BE2C (cell line): ENCODE measurements around the gene ABCA8.

Source experiments
- DNase-seq: peaks from one replicate; pipeline ENCODE4 v3.0.0-alpha.2; 2020
- H3K27me3 ChIP-seq: fragments of 250-450 bp; sonication (Bioruptor Pico); 2 replicates; pipeline ENCODE4 v1.5.1; 2020; ENCODE audit warnings: mild to moderate bottlenecking
- H3K36me3 ChIP-seq: fragments of 250-450 bp; sonication (Bioruptor Pico); 2 replicates; pipeline ENCODE4 v1.5.1; 2020; ENCODE audit warnings: mild to moderate bottlenecking
- H3K4me1 ChIP-seq: fragments of 250-450 bp; sonication (Bioruptor Pico); 2 replicates; pipeline ENCODE4 v1.5.1; 2020
- H3K4me3 ChIP-seq: 2 replicates; pipeline ENCODE4 v1.5.1; 2011; ENCODE audit warnings: low read depth, low read length
- H3K9me3 ChIP-seq: fragments of 250-450 bp; sonication (Bioruptor Pico); 2 replicates; pipeline ENCODE4 v1.5.1; 2020
- TF ChIP-seq, protein P1 (sequence below): IDR thresholded peaks from 2 replicates; pipeline ENCODE4 v1.5.1; 2012; ENCODE audit warnings: mild to moderate bottlenecking, low read depth, low read length

ABCA8 gene

DNA sequence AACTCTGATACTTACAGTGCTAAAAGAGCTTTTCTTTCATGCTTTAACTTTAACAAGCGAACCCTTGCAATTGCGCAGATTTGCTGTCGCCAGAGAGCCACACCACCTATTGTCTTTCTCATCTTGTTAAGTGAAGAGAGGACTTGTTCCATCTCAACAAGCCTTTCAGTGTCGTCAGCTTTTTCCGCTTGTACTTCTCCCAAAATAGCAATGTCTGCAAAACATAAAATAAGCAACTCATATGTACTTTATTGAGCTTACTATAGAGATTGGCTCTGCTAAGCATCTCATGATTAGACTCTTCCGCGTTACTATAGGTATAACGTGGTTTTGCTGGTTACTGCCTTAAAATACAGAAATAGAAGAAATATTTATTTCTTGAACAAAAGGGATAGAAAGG lies 51.9 kb downstream of the ABCA8 start:
- no peaks in the 10 kb centered on the region for H3K36me3 ChIP-seq
- no peaks in the 10 kb centered on the region for H3K4me1 ChIP-seq
- H3K4me3 ChIP-seq: no peak overlapping the region
- TF ChIP-seq, protein P1, sequence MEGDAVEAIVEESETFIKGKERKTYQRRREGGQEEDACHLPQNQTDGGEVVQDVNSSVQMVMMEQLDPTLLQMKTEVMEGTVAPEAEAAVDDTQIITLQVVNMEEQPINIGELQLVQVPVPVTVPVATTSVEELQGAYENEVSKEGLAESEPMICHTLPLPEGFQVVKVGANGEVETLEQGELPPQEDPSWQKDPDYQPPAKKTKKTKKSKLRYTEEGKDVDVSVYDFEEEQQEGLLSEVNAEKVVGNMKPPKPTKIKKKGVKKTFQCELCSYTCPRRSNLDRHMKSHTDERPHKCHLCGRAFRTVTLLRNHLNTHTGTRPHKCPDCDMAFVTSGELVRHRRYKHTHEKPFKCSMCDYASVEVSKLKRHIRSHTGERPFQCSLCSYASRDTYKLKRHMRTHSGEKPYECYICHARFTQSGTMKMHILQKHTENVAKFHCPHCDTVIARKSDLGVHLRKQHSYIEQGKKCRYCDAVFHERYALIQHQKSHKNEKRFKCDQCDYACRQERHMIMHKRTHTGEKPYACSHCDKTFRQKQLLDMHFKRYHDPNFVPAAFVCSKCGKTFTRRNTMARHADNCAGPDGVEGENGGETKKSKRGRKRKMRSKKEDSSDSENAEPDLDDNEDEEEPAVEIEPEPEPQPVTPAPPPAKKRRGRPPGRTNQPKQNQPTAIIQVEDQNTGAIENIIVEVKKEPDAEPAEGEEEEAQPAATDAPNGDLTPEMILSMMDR: no peak
- no peaks in the 10 kb centered on the region for H3K9me3 ChIP-seq
- no peak for DNase-seq
- H3K27me3 ChIP-seq: no peaks in the 10 kb centered on the region

DNA sequence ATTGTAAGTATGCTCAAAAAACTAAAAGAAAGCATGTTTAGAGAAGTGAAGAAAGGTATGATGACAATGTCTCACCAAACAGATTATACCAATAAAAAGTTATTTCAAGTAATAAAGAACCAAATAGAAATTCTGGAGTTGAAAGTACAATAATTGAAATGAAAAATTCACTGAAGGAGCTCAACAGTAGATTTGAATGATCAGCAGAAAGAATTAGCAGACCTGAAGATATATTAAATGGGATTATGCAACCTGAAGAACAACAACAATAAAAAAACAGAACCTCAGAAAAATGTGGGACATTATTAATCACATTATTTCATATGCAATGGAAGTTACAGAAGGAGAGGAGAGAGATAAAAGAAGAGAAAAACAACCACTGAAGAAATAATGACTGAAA lies 57.6 kb downstream of the ABCA8 start:
- no peaks in the 10 kb centered on the region for H3K36me3 ChIP-seq
- no peaks in the 10 kb centered on the region for H3K9me3 ChIP-seq
- no peaks in the 10 kb centered on the region for H3K4me1 ChIP-seq
- TF ChIP-seq, protein P1: no peak
- no peak for DNase-seq
- no peaks in the 10 kb centered on the region for H3K27me3 ChIP-seq
- H3K4me3 ChIP-seq: no peak overlapping the region

DNA sequence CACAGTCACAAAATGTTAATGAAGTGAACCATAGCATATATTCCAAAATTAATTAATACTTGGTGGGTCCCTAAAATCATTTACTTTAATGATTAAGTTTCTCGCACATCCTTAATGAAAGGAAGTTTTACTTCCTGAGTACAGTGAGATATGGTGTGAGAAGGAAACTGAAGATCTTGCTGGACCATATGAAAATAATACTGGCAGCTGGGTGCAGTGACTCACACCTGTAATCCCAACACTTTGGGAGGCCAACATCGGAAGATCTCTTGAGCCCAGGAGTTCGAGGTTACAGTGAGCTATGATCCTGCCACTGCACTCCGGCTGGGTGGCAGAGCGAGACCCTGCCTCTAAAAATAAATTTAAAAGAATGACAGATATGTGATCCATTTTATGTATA lies 62.5 kb downstream of the ABCA8 start:
- H3K4me3 ChIP-seq: no peak overlapping the region
- DNase-seq: no peak
- no peaks in the 10 kb centered on the region for H3K9me3 ChIP-seq
- TF ChIP-seq, protein P1: no peak
- H3K27me3 ChIP-seq: no peaks in the 10 kb centered on the region
- H3K36me3 ChIP-seq: no peaks in the 10 kb centered on the region
- H3K4me1 ChIP-seq: no peaks in the 10 kb centered on the region

DNA sequence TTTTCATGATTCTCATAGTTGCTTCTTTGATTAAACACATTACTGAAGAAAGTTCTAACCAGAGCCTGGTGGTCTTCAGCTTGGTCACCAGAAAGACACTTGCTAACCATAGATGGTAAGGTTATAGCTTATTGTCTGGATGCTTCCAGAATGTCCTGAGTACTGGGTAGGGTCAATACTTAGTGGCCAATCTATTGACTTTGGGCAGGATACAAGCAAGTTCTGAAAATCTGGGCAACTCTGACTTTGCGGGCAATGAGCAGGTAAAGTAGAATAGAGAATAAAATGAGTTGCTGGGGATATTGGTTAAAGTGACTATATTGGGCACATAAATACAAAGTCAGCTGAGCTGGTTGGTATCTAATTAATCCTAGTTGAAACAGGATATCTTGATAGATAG lies 63.0 kb downstream of the ABCA8 start:
- Histone ChIP-seq H3K4me1 (no peaks in the 10 kb centered on the region), H3K27me3 (no peaks in the 10 kb centered on the region), H3K9me3 (no peaks in the 10 kb centered on the region), H3K36me3 (no peaks in the 10 kb centered on the region), H3K4me3 (no peak overlapping the region)
- no peak for DNase-seq
- TF ChIP-seq, protein P1: no peak

DNA sequence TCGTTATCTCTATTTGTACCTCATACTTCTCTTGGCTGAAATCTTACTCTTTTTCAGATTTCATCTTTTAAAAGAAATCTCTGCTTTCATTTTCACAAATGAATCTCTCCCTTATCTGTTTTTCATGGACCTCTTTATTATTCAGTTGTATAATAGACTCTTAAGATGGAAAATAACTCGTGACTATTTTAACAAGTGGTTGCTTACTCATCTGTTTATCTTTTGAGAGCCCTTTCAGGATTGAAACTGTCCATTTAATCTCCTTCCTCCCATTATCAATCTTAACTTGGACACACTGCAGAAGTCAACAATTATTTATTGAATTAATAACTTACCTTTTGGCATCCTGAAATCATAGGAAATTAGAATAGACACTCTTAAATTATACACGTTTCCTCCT lies 68.8 kb downstream of the ABCA8 start:
- Histone ChIP-seq H3K27me3 (no peaks in the 10 kb centered on the region), H3K4me1 (no peaks in the 10 kb centered on the region), H3K36me3 (no peaks in the 10 kb centered on the region), H3K4me3 (no peak overlapping the region), H3K9me3 (no peaks in the 10 kb centered on the region)
- TF ChIP-seq, protein P1: no peak
- DNase-seq: no peak

DNA sequence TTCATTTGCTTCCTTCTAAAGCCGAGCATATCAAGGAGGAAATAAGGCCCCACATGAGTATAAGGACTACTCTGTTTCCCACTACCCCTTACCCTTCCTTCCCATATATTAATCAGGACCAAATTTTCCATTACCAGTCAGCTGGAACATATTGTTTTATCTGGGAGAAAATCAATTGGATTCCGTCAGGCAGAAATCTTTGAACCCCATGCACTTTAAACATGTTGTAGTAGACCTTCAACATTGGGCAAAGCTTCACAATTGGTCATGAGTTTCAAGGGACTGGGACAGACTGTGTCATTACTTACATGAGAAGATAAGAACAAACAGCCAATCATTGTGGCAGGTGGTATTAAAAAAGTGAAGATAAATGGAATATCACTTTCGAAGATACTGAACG lies 70.3 kb downstream of the ABCA8 start:
- Histone ChIP-seq H3K36me3 (no peaks in the 10 kb centered on the region), H3K9me3 (no peaks in the 10 kb centered on the region), H3K27me3 (no peaks in the 10 kb centered on the region), H3K4me1 (no peaks in the 10 kb centered on the region), H3K4me3 (no peak overlapping the region)
- TF ChIP-seq, protein P1: no peak
- no peak for DNase-seq
